NCI-H1694 (cell line): Measurements from ENCODE around the gene ZNF8.
A peak's percentile ranks its signal among the peaks of the same experiment; 100 is the strongest.
"Not testable (repeated sequence)": the region's sequence is repeated elsewhere in the genome, so short reads cannot be mapped to it uniquely, and the experiment has no call there.

Experiments
- DNase-seq: peaks from one replicate; lab custom pipeline; 2025; lab: John Stamatoyannopoulos, UW

ZNF8 gene

GRCh38 chr19:58296104-58296503, 17.3 kb downstream of the ZNF8 start:
- DNase-seq: no peak

- no peak for DNase-seq
Observed at GRCh38 chr19:58300620-58301019, 21.9 kb downstream of the ZNF8 start.

GRCh38 chr19:58304255-58304654, 25.5 kb downstream of the ZNF8 start:
- DNase-seq: no peak

- DNase-seq: no peak
Observed at GRCh38 chr19:58304748-58305064, 26.0 kb downstream of the ZNF8 start.

- DNase-seq: peak; percentile 92
Observed at GRCh38 chr19:58305065-58305931, 26.5 kb downstream of the ZNF8 start, which contains the start of gene ERVK3-1. Gene ERVK3-1 (plus strand): TSS chr19:58305377. CDS start chr19:58312169, 6,792 bp downstream.

GRCh38 chr19:58305932-58306323, 27.2 kb downstream of the ZNF8 start:
- no peak for DNase-seq

GRCh38 chr19:58307736-58308135, 29.0 kb downstream of the ZNF8 start:
- DNase-seq: no peak

GRCh38 chr19:58310685-58311084, 31.9 kb downstream of the ZNF8 start:
- DNase-seq: not testable (repeated sequence)

- peak; percentile 69 for DNase-seq
Observed at GRCh38 chr19:58311345-58311865, 32.6 kb downstream of the ZNF8 start.

- no peak for DNase-seq
Observed at GRCh38 chr19:58315580-58315979, 36.8 kb downstream of the ZNF8 start.

GRCh38 chr19:58317476-58318072, 38.8 kb downstream of the ZNF8 start:
- no peak for DNase-seq

GRCh38 chr19:58318297-58318696, 39.5 kb downstream of the ZNF8 start:
- DNase-seq: no peak

GRCh38 chr19:58319241-58319640, 40.5 kb downstream of the ZNF8 start:
- DNase-seq: no peak

- DNase-seq: no peak
Observed at GRCh38 chr19:58325311-58326022, 46.7 kb downstream of the ZNF8 start.

- DNase-seq: no peak
Observed at GRCh38 chr19:58326501-58326913, 47.8 kb downstream of the ZNF8 start.

- DNase-seq: peak; percentile 85
Observed at GRCh38 chr19:58326914-58327726, 48.4 kb downstream of the ZNF8 start, which contains the start of gene ZSCAN22. Gene ZSCAN22 (plus strand): TSS chr19:58326994. CDS start chr19:58334803, 7,809 bp downstream.

GRCh38 chr19:58328999-58329398, 50.2 kb downstream of the ZNF8 start:
- DNase-seq: no peak

- DNase-seq: no peak
Observed at GRCh38 chr19:58330458-58330857, 51.7 kb downstream of the ZNF8 start.

GRCh38 chr19:58332697-58333096, 53.9 kb downstream of the ZNF8 start:
- DNase-seq: no peak

GRCh38 chr19:58334691-58335249, 56.0 kb downstream of the ZNF8 start:
- no peak for DNase-seq

- no peak for DNase-seq
Observed at GRCh38 chr19:58335630-58336029, 56.9 kb downstream of the ZNF8 start.
